AG20443 (cell line): ENCODE results near the gene C9.
"Not testable (repeated sequence)": the region's sequence is repeated elsewhere in the genome, so short reads cannot be mapped to it uniquely, and the experiment has no call there.

Experiments
- DNase-seq: peaks from one replicate; pipeline ENCODE4 v3.0.0; 2012; ENCODE audit warnings: low spot score, mixed read lengths

Gene C9

DNA sequence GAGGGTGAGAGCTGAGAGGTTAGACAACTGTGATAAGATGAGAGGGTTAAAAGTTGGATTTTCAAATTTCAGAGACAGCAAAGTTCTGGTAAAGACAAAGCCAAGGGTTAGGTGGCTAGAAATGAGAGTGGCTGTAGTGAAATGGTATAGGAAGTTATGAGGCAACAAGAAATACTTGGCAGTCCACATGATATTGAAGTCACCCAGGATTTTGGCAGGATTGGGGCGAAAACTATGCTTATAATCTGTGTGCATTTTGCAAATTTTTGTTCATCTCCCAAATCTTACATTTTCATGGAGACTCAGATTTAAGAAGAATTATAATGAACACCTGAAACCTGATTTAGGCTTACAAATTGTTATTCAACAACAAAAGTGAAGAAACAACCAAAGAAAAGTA is 35.6 kb downstream of the C9 start:
- DNase-seq = no peak

DNA sequence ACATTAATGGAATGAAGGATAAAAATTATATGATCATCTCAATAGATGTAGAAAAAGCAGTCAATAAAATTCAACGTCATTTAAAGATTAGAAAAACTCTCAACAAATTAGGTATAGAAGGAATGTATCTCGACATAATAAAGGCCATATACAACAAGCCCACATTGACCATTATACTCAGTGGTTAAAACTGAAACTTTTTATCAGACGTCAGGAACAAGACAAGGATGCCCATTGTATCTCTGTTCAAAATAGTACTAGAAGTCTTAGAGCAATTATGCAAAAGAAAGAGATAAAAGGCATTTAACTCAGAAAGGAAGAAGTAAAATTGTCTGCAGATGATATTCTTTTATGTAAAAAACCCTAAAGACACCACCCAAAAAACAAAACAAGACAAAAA is 40.8 kb downstream of the C9 start:
- DNase-seq = no peak

DNA sequence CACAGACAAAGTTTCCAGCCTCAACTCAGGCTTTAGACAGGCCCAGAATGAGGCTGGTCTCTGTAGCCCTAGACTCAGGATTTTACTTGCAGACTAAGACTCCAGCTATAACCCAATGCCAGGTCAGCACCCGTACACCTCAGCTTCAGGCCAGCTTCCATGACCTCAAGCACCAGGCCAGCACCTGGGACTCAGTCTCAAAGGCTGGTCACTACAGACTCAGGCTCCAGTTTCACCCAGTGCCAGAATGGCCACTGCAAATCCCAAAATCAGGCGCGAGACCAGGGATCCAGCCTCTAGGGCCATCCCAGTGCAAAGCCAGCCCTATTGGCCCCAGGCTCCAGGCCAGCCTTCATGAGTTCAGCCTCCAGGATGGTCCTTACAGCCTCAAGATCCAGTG is 44.9 kb downstream of the C9 start:
- DNase-seq = no peak

DNA sequence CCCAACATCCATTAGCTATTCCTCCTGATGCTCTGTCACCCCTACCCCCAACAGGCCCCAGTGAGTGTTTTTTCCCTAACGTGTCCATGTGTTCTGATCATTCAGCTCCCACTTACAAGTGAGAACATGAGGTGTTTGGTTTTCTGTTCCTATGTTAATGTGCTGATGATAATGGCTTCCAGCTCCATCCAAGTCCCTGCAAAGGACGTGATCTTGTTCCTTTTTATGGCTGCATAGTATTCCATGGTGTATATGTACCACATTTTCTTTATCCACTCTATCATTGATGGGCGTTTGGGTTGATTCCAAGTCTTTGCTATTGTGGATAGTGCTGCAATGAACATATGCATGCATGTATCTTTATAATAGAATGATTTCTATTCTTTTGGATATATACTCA is 47.8 kb downstream of the C9 start:
- DNase-seq = not testable (repeated sequence)

DNA sequence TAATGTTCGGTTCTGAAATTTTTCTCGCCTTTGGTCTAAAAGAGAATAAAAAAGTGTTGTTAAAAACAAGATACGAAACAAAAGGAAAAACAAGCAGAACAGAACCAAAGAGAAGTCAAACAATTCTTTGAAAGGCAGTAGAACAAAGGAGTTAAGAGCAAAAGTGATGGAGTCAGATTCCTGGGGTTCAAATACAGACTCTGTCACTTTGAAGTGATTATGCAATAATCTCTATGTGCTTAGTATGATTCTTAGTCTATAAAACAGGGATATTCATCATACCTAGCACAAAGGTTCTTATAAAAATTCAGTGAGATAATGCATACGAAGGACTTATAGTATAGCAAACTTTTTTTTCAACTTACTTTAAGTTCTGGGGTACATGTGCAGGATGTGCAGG is 48.3 kb downstream of the C9 start:
- no peak for DNase-seq

DNA sequence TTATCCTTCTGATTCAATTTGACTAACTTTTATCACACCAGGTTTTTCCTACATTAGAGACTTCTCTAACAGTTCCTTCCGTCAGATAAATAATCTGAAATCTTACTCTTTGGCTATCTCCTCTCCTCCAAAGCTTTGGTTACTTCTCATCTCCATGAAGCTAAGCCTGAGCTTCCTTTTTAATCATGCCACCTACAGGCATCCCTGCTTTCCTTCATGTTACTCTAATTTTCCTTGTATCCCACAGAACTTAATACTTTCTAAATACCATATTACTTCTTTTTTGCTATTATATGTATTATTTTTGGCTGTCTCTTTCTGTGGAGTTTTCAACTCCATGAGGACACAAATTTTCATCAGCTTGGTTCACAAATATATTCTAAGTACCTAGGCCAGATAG is 49.7 kb downstream of the C9 start:
- no peak for DNase-seq

DNA sequence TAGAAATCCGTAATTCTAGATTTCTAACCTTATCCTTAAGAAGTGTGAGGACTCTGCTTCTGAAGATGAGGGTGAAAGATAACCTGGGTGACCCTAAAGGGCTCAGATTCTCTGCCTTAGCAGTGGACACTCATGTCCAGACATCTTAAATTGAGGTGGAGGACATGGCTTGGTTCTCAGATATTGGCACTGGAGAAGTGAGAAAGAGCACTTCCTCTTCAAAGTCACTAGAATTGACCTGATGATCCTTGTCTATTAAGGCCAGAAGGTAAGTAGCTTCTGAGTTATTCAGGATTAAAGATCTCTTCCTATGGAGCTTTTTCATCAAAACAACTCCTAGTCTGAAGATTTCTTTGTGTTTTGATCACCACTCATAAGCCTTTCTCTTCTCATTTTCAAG is 54.8 kb downstream of the C9 start:
- no peak for DNase-seq

DNA sequence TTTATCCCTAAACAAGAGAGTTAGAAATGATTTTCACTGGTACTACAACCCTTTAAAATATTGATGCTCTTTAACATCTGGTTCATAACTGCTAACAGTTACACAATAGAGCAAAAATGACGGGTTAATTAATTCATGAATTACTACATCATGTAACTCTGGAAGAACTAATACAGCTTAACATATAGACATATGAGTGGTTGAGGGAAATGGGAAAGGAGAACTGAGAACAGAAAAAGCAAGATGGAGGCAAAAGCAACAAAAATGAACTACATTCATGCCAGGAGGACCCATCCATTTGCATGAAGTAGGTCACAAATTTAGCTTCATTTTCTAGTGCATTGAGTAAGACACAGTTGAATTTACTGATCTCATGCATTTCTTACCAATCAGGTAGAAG is 61.8 kb downstream of the C9 start:
- DNase-seq = no peak

DNA sequence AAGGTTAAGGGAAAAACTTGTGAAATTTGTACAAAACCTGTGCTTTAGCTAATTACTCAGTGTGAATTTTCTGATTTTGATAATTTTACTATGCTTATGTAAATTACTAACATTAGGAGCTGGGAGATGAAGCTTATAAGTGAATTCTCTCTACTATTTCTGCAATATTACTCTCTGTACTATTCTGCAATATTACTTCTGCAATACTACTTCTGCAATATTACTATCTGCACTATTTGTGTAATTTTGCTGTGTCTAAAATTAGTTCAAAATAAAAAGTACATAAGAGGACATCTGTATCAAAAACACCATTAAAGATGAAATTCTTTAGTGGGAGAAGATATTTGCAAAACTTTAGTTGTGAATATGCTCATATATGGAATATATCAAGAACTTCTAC is 62.9 kb downstream of the C9 start:
- DNase-seq = no peak

DNA sequence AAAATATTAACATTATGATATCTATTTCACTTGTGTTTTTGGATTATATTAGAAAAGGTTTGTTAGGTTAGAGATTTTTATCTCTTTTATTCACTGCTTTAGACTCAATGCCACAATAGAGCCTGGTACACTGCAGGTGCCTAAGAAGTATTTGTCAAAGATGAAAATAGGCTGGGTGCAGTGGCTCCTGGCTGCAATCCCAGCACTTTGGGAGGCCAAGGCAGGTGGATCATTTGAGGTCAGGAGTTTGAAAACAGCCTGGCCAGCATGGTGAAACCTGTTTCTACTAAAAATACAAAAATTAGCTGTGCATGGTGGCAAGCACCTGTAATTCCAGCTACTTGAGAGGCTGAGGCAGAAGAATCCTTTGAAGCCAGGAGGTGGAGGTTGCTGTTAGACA is 64.3 kb downstream of the C9 start:
- DNase-seq = no peak

DNA sequence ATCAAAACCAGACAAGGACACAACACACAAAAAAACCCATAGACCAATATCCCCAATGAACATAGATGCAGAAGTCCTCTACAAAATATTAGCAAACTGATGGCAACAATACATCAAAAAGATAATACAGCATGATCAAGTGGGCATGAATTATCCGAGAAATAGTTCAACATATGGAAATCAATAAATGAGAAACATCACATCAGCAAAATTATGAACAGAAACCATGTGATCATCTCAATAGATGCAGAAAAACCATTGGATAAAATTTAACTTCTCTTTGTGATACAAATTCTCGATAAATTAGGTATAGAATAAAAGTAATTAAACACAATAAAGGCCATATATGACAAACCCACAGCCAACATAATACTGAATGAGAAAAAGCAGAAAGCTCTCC is 69.6 kb downstream of the C9 start:
- DNase-seq = no peak

DNA sequence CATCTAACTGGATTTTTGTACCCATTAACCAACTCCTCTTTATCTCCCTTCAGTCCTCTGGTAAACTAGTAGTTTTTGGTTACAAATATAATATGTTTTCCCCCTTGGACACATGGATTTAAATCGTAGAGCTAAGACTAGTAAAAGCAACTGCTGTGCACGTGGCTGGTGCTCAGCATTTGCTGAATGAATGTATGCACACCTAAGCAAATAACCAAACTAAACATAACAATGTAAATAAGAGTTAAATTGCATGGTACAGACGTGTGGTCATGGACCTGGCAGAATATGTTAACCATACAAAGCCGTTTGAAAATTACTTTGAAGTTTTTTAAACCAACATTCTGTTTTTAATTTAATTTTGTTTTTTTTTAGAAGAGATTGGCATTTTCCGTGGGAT is 79.7 kb downstream of the C9 start:
- no peak for DNase-seq

DNA sequence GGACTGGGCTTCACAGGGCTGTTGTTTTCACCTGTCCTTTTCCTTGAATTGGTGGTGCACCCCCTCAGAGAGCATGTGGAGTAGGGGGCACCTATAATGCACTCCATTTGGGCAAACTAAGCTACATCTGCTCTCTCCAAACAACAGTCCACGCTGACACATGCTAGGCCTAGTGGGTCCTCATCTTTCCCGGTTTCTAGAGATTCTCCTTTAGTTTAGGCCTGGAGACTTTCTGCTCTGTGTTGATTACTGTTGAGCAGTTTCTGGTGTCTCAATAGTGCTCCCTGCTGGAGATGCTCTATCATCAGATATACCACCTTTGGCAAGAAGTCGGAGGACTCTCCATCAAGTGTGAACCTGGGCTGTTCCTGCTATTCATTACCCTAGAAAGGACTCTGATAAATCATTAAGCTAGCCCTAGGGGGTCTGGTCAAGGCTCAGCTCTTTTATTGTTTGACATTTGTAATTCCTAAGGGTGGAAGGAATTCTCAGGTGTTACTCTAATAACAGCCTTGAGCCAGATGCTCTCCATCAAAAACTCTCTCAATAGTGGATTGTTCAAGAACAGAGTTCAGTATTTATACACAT is 81.0 kb downstream of the C9 start:
- DNase-seq = peak; percentile 79

DNA sequence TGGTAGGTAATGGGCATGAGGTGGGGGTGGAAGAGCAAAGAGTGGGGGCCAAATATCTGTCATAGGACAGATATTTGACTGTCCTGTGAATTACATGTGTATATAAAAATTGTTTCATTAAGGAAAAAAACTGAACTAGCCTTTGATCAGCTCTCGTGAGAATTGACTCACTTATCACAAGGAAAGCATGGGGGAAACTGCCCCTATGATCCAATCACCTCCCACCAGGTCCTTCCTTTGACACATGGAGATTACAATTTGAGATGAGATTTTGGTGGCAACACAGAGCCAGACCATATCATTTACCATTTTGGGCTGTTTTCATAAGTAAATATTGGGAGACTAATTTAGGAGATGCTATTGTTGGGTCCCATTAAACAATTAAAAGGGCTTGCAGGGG is 81.7 kb downstream of the C9 start:
- DNase-seq = no peak

DNA sequence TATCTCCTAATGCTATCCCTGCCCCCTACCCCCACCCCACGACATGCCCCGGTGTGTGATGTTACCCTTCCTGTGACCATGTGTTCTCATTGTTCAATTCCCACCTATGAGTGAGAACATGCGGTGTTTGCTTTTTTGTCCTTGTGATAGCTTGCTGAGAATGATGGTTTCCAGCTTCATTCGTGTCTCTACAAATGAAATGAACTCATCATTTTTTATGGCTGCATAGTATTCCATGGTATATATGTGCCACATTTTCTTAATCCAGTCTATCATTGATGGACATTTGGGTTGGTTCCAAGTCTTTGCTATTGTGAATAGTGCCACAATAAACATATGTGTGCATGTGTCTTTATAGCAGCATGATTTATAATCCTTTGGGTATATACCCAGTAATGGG is 88.4 kb downstream of the C9 start:
- not testable (repeated sequence) for DNase-seq

DNA sequence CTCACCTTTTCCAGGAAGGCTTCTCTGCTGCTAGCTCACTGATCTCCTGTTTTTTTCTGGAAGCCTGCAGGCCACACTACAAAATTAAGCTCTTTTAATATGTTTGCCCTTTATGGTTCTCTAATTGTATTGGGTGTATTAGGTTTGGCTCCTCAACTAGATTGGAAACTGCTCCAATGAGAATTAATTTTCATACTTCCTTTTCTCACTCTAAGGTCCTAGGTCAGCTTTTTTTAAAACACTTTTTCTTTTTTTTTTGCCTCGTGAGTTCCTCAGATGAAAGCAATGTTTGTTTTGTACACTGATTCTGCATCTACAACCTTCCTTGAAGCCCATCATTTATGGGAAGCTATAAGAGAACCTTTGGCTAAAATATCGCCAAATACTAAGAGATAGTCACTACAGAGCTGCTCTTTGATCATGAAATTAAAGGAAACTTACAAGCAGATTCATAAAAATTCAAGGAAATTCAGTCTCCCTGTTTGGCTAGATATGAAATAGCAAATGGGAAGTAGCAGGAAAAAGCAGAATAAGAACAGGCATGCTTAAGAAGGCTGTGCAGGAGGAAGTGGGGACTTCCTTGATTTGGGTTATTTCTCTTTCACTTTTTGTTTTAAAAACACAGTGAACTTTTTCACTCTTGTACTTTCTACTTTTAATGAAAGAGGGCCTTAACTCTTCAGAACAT is 89.8 kb downstream of the C9 start:
- no peak for DNase-seq

DNA sequence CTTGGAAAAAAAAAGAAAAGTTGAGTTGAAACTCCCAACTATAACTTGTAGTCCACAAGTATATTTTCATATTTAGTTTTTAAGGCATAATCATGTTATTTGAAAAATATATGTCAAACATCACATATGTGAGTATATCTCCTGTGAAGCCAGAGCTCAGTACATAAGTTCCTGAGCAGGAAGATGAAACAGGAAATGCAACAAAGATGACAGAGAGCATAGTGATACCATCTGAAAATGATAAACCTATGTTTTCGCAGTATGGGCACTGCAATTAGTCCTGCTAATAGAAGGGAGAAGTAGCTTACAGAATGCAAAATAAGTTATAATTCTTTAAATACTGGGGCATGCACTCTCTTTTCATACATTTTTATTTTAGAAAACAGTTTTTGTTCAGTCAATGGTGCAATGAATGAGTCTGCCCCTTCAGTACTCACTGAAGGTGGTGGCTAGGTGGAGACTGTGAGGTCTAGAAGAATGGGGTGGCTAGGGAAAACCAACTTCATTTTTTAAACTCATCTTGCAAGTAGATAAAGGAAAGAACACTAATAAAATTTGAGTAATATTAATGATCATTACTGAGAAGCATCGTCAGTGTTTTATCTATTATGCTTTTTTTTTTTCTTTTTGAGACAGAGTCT is 90.9 kb downstream of the C9 start:
- DNase-seq = no peak

DNA sequence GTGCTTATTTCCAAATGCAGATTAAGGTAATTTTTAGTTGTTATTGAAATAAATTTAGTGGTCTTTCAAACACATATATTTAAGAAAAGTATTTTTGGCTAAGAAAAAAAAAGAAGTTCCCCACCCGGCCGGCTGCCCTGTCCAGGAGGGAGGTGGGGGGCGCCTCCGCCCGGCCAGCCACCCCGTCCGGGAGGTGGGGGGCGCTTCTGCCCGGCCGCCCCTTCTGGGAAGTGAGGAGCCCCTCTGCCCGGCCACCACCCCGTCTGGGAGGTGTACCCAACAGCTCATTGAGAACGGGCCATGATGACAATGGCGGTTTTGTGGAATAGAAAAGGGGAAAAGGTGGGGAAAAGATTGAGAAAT is 91.4 kb downstream of the C9 start:
- not testable (repeated sequence) for DNase-seq

DNA sequence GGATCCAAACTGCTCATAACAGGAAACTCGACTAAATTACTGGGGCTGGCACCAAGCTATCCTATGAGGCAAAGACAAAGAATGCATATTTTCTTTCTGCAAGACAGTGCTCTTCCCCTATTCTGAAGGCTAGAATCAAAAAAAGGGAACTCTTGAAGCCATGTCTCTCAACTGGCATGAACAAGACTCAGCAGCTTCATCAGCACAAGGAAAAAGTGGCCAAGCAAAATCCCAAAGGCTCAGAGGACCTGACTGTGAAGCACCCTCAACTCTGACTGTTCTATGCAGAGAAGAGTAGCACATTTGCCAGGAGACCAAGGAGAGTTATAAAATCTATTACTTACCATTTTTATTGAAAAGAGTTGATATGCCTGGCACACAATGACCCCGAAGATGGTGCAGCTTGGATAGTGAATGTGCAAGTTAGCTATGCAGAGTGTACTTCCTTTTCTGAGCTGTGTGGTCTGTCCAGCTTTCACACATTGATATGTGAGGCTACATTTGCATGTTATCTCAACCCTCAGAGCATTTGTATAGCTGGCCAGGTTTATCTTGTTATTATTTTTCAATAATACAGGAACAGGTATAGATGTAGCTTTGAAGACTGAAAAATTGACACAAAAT is 94.0 kb downstream of the C9 start:
- DNase-seq = no peak

DNA sequence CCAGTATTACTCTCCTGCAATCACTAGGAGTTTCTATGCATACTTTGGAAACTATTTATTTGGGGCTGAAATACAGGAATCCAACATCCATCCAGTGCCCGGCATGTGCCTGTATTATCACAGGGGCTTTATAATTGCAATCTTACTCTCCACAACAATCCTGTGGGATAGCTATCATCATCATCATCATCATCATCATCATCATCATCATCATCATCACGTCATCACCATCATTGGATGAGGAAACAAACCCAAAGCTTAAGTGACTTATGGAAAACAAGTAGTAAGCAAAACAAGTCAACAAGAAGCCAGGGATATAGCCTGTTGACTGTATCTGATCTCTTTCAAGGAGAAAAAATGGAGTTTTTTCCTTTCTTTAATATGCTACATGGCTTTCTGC is 97.1 kb downstream of the C9 start:
- no peak for DNase-seq

DNA sequence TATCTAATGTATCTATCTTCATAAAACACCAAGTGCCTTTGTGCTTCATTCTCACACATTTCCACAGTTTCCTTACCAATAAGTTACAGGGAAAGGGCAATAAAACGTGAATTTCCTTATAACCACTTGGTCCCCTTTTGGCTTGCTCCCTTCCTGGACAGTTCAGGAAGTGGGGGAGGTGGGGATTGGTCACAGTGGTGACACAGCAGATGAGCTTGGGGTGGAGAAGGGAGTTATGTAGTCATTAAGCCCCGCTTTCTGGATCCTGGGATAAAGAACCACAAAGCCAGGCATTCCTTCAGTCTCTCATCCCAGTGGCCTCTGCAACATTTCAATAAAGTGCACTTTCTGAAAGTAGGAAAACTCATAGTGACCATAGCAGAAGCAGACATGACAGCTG is 97.9 kb downstream of the C9 start:
- peak; percentile 61 for DNase-seq

DNA sequence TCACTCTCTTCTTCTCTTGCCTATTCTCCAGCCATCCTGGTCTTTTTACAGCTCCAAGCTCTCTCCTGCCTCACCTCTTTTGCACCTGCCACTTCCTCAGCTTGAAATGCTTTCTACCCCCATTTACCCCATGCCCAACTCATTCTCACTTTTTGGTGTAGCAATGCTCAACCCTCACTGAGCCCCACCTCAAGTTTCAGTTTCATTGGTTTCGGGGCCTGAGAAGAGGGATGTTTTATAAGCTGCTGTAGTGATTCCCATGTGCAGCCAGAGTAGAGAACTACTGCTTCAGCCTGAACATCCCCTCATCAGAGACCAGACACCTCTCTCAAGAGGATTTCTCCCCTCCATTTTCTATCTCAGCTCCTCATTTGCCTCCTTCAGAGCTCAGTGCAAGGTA is 99.8 kb downstream of the C9 start:
- DNase-seq = no peak

DNA sequence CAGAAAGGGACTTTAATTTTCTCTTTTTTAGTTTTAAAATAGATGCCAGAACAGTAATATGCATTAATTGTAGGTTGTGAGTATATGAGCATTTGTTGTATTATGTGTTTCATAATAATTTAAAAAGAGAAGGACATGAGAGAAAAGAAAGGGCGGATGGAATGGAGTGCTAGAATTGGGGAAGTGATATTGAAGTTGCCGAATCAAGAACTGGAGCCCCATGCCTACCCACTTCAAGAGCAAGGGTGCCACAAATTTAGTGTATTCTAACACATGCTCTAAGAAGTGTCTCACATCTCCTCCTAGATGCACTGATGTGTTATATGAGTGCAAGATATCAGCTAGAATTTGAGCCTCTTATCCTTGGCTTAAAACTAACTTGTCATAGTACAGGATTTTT is 101.3 kb downstream of the C9 start:
- DNase-seq = no peak

DNA sequence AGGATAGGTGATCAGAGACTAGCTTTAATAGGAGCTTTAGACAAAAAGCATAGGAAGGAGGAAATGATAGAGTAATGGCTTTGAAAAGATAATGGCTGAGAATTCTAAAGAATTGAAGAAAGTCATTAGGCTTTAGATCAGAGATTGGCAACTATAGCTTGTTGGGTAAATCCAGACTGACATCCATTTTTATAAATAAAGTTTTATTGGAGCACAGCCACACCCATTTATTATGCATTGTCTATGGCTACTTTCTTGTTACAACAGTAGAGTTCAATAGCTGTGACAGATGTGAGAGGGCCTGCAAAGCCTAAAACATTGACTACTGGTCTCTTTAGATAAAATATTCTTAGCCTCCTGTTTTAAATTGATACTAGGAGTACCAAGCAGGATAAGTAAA is 104.2 kb downstream of the C9 start:
- DNase-seq = no peak
